ENCODE data around the gene TFDP2.

- TF ChIP-seq, protein P1, sequence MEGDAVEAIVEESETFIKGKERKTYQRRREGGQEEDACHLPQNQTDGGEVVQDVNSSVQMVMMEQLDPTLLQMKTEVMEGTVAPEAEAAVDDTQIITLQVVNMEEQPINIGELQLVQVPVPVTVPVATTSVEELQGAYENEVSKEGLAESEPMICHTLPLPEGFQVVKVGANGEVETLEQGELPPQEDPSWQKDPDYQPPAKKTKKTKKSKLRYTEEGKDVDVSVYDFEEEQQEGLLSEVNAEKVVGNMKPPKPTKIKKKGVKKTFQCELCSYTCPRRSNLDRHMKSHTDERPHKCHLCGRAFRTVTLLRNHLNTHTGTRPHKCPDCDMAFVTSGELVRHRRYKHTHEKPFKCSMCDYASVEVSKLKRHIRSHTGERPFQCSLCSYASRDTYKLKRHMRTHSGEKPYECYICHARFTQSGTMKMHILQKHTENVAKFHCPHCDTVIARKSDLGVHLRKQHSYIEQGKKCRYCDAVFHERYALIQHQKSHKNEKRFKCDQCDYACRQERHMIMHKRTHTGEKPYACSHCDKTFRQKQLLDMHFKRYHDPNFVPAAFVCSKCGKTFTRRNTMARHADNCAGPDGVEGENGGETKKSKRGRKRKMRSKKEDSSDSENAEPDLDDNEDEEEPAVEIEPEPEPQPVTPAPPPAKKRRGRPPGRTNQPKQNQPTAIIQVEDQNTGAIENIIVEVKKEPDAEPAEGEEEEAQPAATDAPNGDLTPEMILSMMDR (IDR thresholded peaks at IDR 0.05) = no peak
- no peak for TF ChIP-seq POLR2AphosphoS5 (IDR thresholded peaks at IDR 0.05)
- no peak for TF ChIP-seq POLR2A (IDR thresholded peaks at IDR 0.05)
Observed at GRCh38 chr3:142081178-142081577, 68.2 kb downstream of the TFDP2 start.
